HepG2 (cell line): ENCODE data around the gene AGXT. TPM values are rescaled to one million over a fixed set of nuclear protein-coding genes. Genes with fewer than 3 reads are reported as not detected.
"Not testable (repeated sequence)": the region's sequence is repeated elsewhere in the genome, so short reads cannot be mapped to it uniquely, and the experiment has no call there.

Source experiments
- ATAC-seq: fragments of 200-7000 bp; cut with Tn5 transposase; 3 replicates; pipeline ENCODE4 v1.9.1; 2020; ENCODE audit warnings: mild to moderate bottlenecking, moderate library complexity
- BruUV-seq: library from RNA; stranded (reverse); fragments of 400-500 nt; replicated peaks from 2 replicates; lab custom pipeline; 2021; lab: Mats Ljungman, UMichigan
- CTCF ChIA-PET: fragments of 300-600 bp; formaldehyde crosslinking; extraction: SDS; loops from one replicate; lab custom pipeline; 2021; ENCODE audit warnings: low total read pairs, inconsistent platforms, low intra/inter-chr PET ratio; lab: Yijun Ruan, JAX
- POLR2A ChIA-PET: fragments of 350-600 bp; sonication (Branson Sonifier 250); formaldehyde crosslinking; loops from one replicate; lab custom pipeline; 2020; ENCODE audit warnings: antibody characterized with exemption, inconsistent platforms; lab: Yijun Ruan, JAX
- DNase-seq: peaks from one replicate; pipeline ENCODE4 v3.0.0-alpha.2; 2015; ENCODE audit warnings: low spot score
- FAIRE-seq: peaks from 3 replicates; lab custom pipeline; 2011; peaks lifted over from hg19 to GRCh38; lab: Jason Lieb, UNC
- H2AFZ ChIP-seq: one replicate; pipeline ENCODE4 v1.6.1; 2011; ENCODE audit warnings: low read length, inconsistent platforms
- H3K27ac ChIP-seq: fragments of 300-600 bp; 3 replicates; pipeline ENCODE4 v1.8.0; 2011; ENCODE audit warnings: mixed run types, mild to moderate bottlenecking, mixed read lengths, low read length, inconsistent platforms; ENCODE audit not compliant: insufficient read depth; ENCODE audit errors: extremely low read length
- H3K27me3 ChIP-seq, 2 experiments: fragments of 200-600 bp in 1 of 2; 2 replicates in 1 of 2; 3 replicates in 1 of 2; pipeline versions ENCODE4 v1.6.0 to v1.8.0; 2011; ENCODE audit warnings: low read length in 2 of 2, mild to moderate bottlenecking in 2 of 2, moderate library complexity in 2 of 2, inconsistent platforms in 1 of 2; ENCODE audit not compliant: insufficient read depth in 2 of 2, control insufficient read depth in 1 of 2
- H3K36me3 ChIP-seq, 2 experiments: fragments of 200-600 bp in 1 of 2; replicated peaks in 1 of 2; 2 replicates in 1 of 2; 3 replicates in 1 of 2; pipeline versions ENCODE4 v1.5.1 to v1.8.0; 2011; ENCODE audit warnings: low read length in 2 of 2, inconsistent platforms in 1 of 2; ENCODE audit not compliant: insufficient read depth in 2 of 2, control insufficient read depth in 1 of 2
- H3K4me1 ChIP-seq: 2 replicates; pipeline ENCODE4 v1.5.1; 2012; ENCODE audit warnings: low read length, inconsistent platforms; ENCODE audit not compliant: insufficient read depth
- H3K4me2 ChIP-seq: 2 replicates; pipeline ENCODE4 v1.6.0; 2011; ENCODE audit warnings: low read depth, low read length, inconsistent platforms
- H3K4me3 ChIP-seq, 3 experiments: fragments of 200-600 bp in 1 of 3; sonication (generic), shearing (Covaris generic) in 1 of 3; replicated peaks in 1 of 3; 2 replicates each; pipeline ENCODE4 v1.5.1; 2011 to 2016; ENCODE audit warnings: low read length in 3 of 3, inconsistent platforms in 2 of 3, low read depth in 2 of 3, mild to moderate bottlenecking in 2 of 3, control low read depth in 1 of 3, mixed read lengths in 1 of 3; ENCODE audit not compliant: insufficient read depth in 1 of 3
- H3K79me2 ChIP-seq: one replicate; pipeline ENCODE4 v1.6.1; 2011; ENCODE audit warnings: low read length, inconsistent platforms; ENCODE audit not compliant: insufficient read depth
- H3K9ac ChIP-seq: 2 replicates; pipeline ENCODE4 v1.6.0; 2011; ENCODE audit warnings: mild to moderate bottlenecking, low read depth, low read length, inconsistent platforms; ENCODE audit not compliant: insufficient read depth
- H3K9me3 ChIP-seq: 2 replicates; pipeline ENCODE4 v1.5.1; 2012; ENCODE audit warnings: mild to moderate bottlenecking, low read length
- H4K20me1 ChIP-seq: 2 replicates; pipeline ENCODE4 v1.6.0; 2011; ENCODE audit warnings: inconsistent platforms, mild to moderate bottlenecking, low read length, moderate library complexity; ENCODE audit not compliant: insufficient read depth
- HNRNPK ChIP-seq: fragments of 200-400 bp; formaldehyde crosslinking; IDR thresholded peaks from 2 replicates; pipeline ENCODE4 v1.6.1; 2018; ENCODE audit warnings: low read length, low read depth, moderate library complexity, mild to moderate bottlenecking; ENCODE audit not compliant: poor library complexity, severe bottlenecking
- JUNB ChIP-seq: sonication (generic); formaldehyde crosslinking; IDR thresholded peaks from 2 replicates; pipeline ENCODE4 v1.8.0; 2022; ENCODE audit warnings: missing genetic modification reagents, mild to moderate bottlenecking, borderline replicate concordance
- SP5 ChIP-seq: IDR thresholded peaks from 2 replicates; pipeline ENCODE4 v1.6.1; 2016; ENCODE audit warnings: low read depth, borderline replicate concordance
- ZMYM3 ChIP-seq: sonication (generic); formaldehyde crosslinking; IDR thresholded peaks from 2 replicates; pipeline ENCODE4 v1.5.1; 2020; ENCODE audit warnings: mild to moderate bottlenecking, missing genetic modification reagents
- ZNF713 ChIP-seq: sonication (generic); formaldehyde crosslinking; IDR thresholded peaks from 2 replicates; pipeline ENCODE4 v1.4.0; 2020; ENCODE audit warnings: mild to moderate bottlenecking, missing genetic modification reagents
- ZNF792 ChIP-seq: IDR thresholded peaks from 2 replicates; pipeline ENCODE4 v1.6.1; 2016
- WGBS: methylation state at CpG from one replicate; pipeline ENCODE4 v1.1.6; 2017; ENCODE audit warnings: low lambda C conversion rate; 5-methylcytosine and 5-hydroxymethylcytosine counted together
- in situ Hi-C: cut with HindIII; loops from 2 replicates; pipeline ENCODE4 v1.10.0; 2017; ENCODE audit warnings: low pct_unique_long_range_greater_than_20kb; ENCODE audit not compliant: extremely low pct_ligation_motif_present
- intact Hi-C: fragments of 100-400 bp; cut with micrococcal nuclease; formaldehyde crosslinking; loops from one replicate; pipeline ENCODE4 v1.10.0; 2022; ENCODE audit not compliant: unreplicated experiment
- polyA plus RNA-seq, 8 experiments: library from polyadenylated mRNA; depleted of rRNA in 3 of 8; stranded (reverse) in 7 of 8; unstranded in 1 of 8; fragments of >200 nt; fragmentation: Illumina TruSeq in 4 of 8; extraction: Trizol in 4 of 8; gene quantifications; 2 replicates each; pipeline versions ENCODE4 v1.2.1 to v1.2.3, GENCODE V29; 2011 to 2016; ENCODE audit warnings: low read depth in 4 of 8, missing spikeins in 1 of 8, mixed read lengths in 1 of 8; ENCODE audit not compliant: insufficient read depth in 1 of 8
- total RNA-seq, 5 experiments: library from RNA; depleted of rRNA; stranded (reverse); fragments of >200 nt; fragmentation: Illumina TruSeq; extraction: Trizol; gene quantifications; 2 replicates each; pipeline ENCODE4 v1.2.3, GENCODE V29; 2016; ENCODE audit warnings: low read depth in 1 of 5
- TF ChIP-seq, protein P1 (sequence below): sonication (generic); formaldehyde crosslinking; IDR thresholded peaks from 2 replicates; pipeline ENCODE4 v1.8.1; 2022; ENCODE audit warnings: mild to moderate bottlenecking, missing genetic modification reagents

Gene AGXT
- total and polyA plus RNA-seq, 2 of the 13 experiments (the other 11 are each of a cell fraction or from before 2014, with no cell fraction given) = 41.9 to 96.1 TPM

DNA sequence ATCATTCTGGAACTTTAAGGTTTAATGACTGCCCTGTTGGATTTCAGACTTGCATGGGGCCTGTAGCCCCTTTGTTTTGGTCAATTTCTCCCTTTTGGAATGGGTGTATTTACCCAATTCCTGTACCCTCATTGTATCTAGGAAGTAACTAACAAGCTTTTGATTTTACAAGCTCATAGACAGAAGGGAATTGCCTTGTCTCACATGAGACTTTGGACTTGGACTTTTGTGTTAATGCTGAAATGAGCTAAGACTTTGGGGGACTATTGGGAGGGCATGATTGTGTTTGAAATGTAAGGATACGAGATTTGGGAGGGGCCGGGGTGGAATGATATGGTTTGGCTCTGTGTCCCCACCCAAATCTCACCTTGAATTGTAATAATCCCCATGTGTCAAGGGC, 22.3 kb upstream of the AGXT start:
- peaks cover 2 to 45% of the 10 kb centered on the region in 2 experiments for H3K27me3 ChIP-seq
- WGBS = 0% methylated on average over 2 of the region's 2 CpGs
- H3K27ac ChIP-seq, CTCF ChIA-PET, H3K9ac ChIP-seq, FAIRE-seq, H3K4me3 ChIP-seq, intact Hi-C loops, H2AFZ ChIP-seq, H4K20me1 ChIP-seq, H3K9me3 ChIP-seq, H3K79me2 ChIP-seq, BruUV-seq, H3K36me3 ChIP-seq, H3K4me1 ChIP-seq, ATAC-seq, POLR2A ChIA-PET, DNase-seq, H3K4me2 ChIP-seq: not testable (repeated sequence)
- in situ Hi-C loops = loop anchor here (5.0 kb wide), 1 partner anchor 151 kb away; the partner anchor contains the start of gene SNED1

DNA sequence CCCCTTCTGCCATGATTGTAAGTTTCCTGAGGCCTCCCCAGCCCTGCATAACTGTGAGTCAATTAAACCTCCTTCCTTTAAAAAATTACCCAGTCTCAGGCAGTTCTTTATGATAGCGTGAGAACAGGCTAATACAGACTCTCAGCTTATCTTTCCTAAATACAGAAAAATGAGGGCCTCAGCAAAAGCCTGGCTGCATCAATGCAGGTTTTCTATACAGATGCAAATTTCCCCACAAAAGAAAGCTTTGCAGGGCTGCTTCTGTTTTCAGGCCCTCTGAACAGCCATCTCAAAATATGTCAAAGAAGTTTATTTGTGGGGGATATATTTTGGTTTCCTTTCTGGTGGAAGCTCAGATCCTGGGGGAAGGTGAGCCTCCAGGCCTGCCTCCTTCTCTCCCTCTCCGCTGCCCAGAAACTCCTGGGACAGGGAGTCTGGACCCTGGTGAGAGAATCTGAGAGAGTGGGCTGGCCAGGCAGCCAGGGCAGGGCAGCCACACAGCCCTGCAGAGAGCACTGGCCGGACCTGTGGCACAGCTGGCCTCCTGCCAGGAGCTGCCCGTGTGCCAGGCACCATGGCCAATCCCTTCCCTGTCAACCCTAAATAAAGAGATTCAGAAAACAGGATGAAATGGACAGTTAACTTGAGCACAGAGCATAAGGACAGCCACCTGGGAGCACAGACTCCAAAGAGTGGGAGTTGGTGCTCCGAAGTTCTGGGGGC, 21.6 kb upstream of the AGXT start:
- Histone ChIP-seq H3K9me3 (no peaks in the 10 kb centered on the region), H3K4me1 (peaks cover 7% of the 10 kb centered on the region; the same call in 1 of the 2 replicates), H3K36me3 (no peaks in the 10 kb centered on the region), H2AFZ (no peak overlapping the region), H3K9ac (no peak overlapping the region), H3K4me3 (no peak overlapping the region), H3K27me3 (peaks cover 0 to 45% of the 10 kb centered on the region in 2 experiments), H4K20me1 (no peaks in the 10 kb centered on the region), H3K4me2 (no peak overlapping the region), H3K79me2 (no peaks in the 10 kb centered on the region), H3K27ac (no peak overlapping the region)
- BruUV-seq = no TSS peak
- TF ChIP-seq ZMYM3 (no peak), SP5 (CRISPR knock-in tag) (no peak), ZNF792 (CRISPR knock-in tag) (no peak), HNRNPK (no peak), JUNB (CRISPR knock-in tag) (no peak), ZNF713 (no peak)
- TF ChIP-seq, protein P1, sequence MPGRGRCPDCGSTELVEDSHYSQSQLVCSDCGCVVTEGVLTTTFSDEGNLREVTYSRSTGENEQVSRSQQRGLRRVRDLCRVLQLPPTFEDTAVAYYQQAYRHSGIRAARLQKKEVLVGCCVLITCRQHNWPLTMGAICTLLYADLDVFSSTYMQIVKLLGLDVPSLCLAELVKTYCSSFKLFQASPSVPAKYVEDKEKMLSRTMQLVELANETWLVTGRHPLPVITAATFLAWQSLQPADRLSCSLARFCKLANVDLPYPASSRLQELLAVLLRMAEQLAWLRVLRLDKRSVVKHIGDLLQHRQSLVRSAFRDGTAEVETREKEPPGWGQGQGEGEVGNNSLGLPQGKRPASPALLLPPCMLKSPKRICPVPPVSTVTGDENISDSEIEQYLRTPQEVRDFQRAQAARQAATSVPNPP (CRISPR knock-in tag) = no peak
- DNase-seq = no peak
- FAIRE-seq = no peak
- WGBS = 40% methylated on average over 5 of the region's 5 CpGs
- ChIA-PET POLR2A (no interaction called here), CTCF (no interaction called here)
- ATAC-seq = no peak
- in situ Hi-C loops (loop anchor here (5.0 kb wide), 1 partner anchor 150 kb away; the partner anchor contains the start of gene SNED1), intact Hi-C loops (no loop called here)
